ENCODE data around the gene NLGN1.

DNA sequence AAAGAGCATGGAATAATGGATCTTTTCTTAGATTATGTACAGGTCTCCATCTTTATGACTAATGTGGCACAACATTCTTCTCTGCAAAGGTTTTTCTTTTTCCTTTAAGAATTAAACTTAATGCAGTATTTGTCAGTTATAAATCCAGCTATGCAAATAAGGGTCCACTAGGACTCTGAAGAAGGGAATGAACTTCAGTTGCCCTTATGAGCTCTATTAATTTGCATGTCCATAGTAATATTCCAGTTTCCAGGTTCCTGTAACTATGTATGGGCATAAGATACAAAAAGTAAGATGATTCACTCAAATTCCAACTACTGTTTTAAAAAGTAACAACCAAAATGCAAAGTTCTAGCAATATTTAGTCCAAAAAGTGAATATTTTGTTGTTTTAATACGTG, 337.4 kb downstream of the NLGN1 start:
- TF ChIP-seq ELF4 (IDR thresholded peaks at IDR 0.05) = no peak
- TF ChIP-seq FOXK2 (IDR thresholded peaks at IDR 0.05) = no peak
- TF ChIP-seq, protein P1, sequence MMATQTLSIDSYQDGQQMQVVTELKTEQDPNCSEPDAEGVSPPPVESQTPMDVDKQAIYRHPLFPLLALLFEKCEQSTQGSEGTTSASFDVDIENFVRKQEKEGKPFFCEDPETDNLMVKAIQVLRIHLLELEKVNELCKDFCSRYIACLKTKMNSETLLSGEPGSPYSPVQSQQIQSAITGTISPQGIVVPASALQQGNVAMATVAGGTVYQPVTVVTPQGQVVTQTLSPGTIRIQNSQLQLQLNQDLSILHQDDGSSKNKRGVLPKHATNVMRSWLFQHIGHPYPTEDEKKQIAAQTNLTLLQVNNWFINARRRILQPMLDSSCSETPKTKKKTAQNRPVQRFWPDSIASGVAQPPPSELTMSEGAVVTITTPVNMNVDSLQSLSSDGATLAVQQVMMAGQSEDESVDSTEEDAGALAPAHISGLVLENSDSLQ (IDR thresholded peaks at IDR 0.05) = no peak
- TF ChIP-seq FOXA1 (IDR thresholded peaks at IDR 0.05) = no peak
- TF ChIP-seq L3MBTL2 (conservative IDR thresholded peaks at IDR 0.05) = no peak
- no peak for TF ChIP-seq NFRKB (IDR thresholded peaks at IDR 0.05)
